SK-N-SH treated with all-trans-retinoic acid at 6 μM for 48 hours (cell line): ENCODE measurements around the gene ZNF625.

Experiments used
- BACH2 ChIP-seq: fragments of 250-450 bp; sonication (Bioruptor Pico); IDR thresholded peaks from 2 replicates; pipeline ENCODE4 v1.9.0; 2021; ENCODE audit warnings: mild to moderate bottlenecking, borderline replicate concordance
- ESRRG ChIP-seq: fragments of 250-450 bp; sonication (Bioruptor Pico); IDR thresholded peaks from 2 replicates; pipeline ENCODE4 v1.6.1; 2021; ENCODE audit warnings: mild to moderate bottlenecking
- POU6F1 ChIP-seq: fragments of 250-450 bp; sonication (Bioruptor Pico); IDR thresholded peaks from 2 replicates; pipeline ENCODE4 v1.8.0; 2021; ENCODE audit warnings: low read depth, mild to moderate bottlenecking, moderate library complexity, borderline replicate concordance
- RARB ChIP-seq: fragments of 250-450 bp; sonication (Bioruptor Pico); IDR thresholded peaks from 2 replicates; pipeline ENCODE4 v1.8.0; 2021; ENCODE audit warnings: mild to moderate bottlenecking, moderate library complexity
- TCF4 ChIP-seq: fragments of 250-450 bp; sonication (Bioruptor Pico); IDR thresholded peaks from 2 replicates; pipeline ENCODE4 v1.8.0; 2021; ENCODE audit warnings: mild to moderate bottlenecking, moderate library complexity, borderline replicate concordance
- TSHZ2 ChIP-seq: fragments of 250-450 bp; sonication (Bioruptor Pico); IDR thresholded peaks from 2 replicates; pipeline ENCODE4 v1.5.0; 2020; ENCODE audit warnings: mild to moderate bottlenecking, moderate library complexity
- ZFP3 ChIP-seq: fragments of 250-450 bp; sonication (Bioruptor Pico); IDR thresholded peaks from 2 replicates; pipeline ENCODE4 v1.5.0; 2020; ENCODE audit warnings: mild to moderate bottlenecking, moderate library complexity
- ZFP30 ChIP-seq: fragments of 450-650 bp; formaldehyde crosslinking; IDR thresholded peaks from 2 replicates; pipeline ENCODE4 v1.5.0; 2022; ENCODE audit warnings: mild to moderate bottlenecking, moderate library complexity
- ZNF565 ChIP-seq: fragments of 450-650 bp; formaldehyde crosslinking; conservative IDR thresholded peaks from 2 replicates; pipeline ENCODE4 v1.5.0; 2020; ENCODE audit warnings: low read depth, mild to moderate bottlenecking, moderate library complexity
- ZNF70 ChIP-seq: fragments of 450-650 bp; formaldehyde crosslinking; IDR thresholded peaks from 2 replicates; pipeline ENCODE4 v1.5.0; 2020; ENCODE audit warnings: mild to moderate bottlenecking, moderate library complexity
- TF ChIP-seq, protein P1 (sequence below): fragments of 250-450 bp; sonication (Bioruptor Pico); IDR thresholded peaks from 2 replicates; pipeline ENCODE4 v1.5.1; 2020; ENCODE audit warnings: low read depth, mild to moderate bottlenecking, moderate library complexity
- TF ChIP-seq, protein P2 (sequence below): fragments of 250-450 bp; sonication (Bioruptor Pico); IDR thresholded peaks from 2 replicates; pipeline ENCODE4 v1.5.1; 2021; ENCODE audit warnings: mild to moderate bottlenecking, moderate library complexity

DNA sequence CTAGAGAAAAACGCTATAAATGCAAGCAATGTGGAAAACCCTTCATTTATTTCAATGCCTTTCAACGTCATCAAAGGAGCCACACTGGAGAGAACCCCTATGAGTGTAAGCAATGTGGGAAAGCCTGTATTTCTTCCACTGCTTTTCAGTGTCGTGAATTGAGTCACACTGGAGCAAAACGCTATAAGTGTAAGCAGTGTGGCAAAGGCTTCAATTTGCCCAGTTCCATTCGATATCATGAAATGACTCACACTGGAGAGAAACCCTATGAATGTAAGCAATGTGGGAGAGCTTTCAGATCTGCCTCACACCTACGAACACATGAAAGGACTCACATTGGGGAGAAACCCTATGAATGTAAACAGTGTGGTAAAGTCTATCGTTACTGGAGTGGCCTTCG, 43.8 kb downstream of the ZNF625 start:
- TF ChIP-seq, protein P1, sequence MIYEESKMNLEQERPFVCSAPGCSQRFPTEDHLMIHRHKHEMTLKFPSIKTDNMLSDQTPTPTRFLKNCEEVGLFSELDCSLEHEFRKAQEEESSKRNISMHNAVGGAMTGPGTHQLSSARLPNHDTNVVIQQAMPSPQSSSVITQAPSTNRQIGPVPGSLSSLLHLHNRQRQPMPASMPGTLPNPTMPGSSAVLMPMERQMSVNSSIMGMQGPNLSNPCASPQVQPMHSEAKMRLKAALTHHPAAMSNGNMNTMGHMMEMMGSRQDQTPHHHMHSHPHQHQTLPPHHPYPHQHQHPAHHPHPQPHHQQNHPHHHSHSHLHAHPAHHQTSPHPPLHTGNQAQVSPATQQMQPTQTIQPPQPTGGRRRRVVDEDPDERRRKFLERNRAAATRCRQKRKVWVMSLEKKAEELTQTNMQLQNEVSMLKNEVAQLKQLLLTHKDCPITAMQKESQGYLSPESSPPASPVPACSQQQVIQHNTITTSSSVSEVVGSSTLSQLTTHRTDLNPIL (CRISPR knock-in tag): no peak
- TF ChIP-seq ZNF565 (CRISPR knock-in tag) (no peak), POU6F1 (CRISPR knock-in tag) (no peak), ZFP3 (CRISPR knock-in tag) (no peak), BACH2 (CRISPR knock-in tag) (no peak), ZFP30 (CRISPR knock-in tag) (no peak), TCF4 (CRISPR knock-in tag) (no peak), TSHZ2 (CRISPR knock-in tag) (no peak), ZNF70 (no peak), RARB (CRISPR knock-in tag) (no peak), ESRRG (CRISPR knock-in tag) (no peak)
- TF ChIP-seq, protein P2, sequence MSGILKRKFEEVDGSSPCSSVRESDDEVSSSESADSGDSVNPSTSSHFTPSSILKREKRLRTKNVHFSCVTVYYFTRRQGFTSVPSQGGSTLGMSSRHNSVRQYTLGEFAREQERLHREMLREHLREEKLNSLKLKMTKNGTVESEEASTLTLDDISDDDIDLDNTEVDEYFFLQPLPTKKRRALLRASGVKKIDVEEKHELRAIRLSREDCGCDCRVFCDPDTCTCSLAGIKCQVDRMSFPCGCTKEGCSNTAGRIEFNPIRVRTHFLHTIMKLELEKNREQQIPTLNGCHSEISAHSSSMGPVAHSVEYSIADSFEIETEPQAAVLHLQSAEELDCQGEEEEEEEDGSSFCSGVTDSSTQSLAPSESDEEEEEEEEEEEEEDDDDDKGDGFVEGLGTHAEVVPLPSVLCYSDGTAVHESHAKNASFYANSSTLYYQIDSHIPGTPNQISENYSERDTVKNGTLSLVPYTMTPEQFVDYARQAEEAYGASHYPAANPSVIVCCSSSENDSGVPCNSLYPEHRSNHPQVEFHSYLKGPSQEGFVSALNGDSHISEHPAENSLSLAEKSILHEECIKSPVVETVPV (CRISPR knock-in tag): no peak
